BLaER1 treated with 17β-estradiol and CSF1 and Interleukin-3, amounts not matched to agents 10 nM and 100 nM (cell line): ENCODE results near the gene MZB1.
"Not testable (repeated sequence)": the region's sequence is repeated elsewhere in the genome, so short reads cannot be mapped to it uniquely, and the experiment has no call there.

ENCODE experiments used
- H3K27ac ChIP-seq, 11 experiments: shearing (Covaris generic); formaldehyde crosslinking; 2 replicates each; pipeline ENCODE4 v1.8.1; 2022
- H3K27me3 ChIP-seq, 11 experiments: shearing (Covaris generic); formaldehyde crosslinking; 2 replicates each; pipeline ENCODE4 v1.8.1; 2022
- H3K36me3 ChIP-seq, 11 experiments: shearing (Covaris generic); formaldehyde crosslinking; 2 replicates each; pipeline ENCODE4 v1.8.1; 2022
- H3K4me1 ChIP-seq, 10 experiments: shearing (Covaris generic); formaldehyde crosslinking; 2 replicates each; pipeline ENCODE4 v1.8.1; 2022
- H3K4me2 ChIP-seq, 11 experiments: shearing (Covaris generic); formaldehyde crosslinking; 2 replicates each; pipeline ENCODE4 v1.8.1; 2022
- H3K4me3 ChIP-seq, 10 experiments: shearing (Covaris generic); formaldehyde crosslinking; 2 replicates each; pipeline ENCODE4 v1.8.1; 2022
- H3K9ac ChIP-seq, 11 experiments: shearing (Covaris generic); formaldehyde crosslinking; 2 replicates each; pipeline ENCODE4 v1.8.1; 2022
- H3K9me3 ChIP-seq, 11 experiments: shearing (Covaris generic); formaldehyde crosslinking; replicated peaks in 1 of 11; 2 replicates each; pipeline ENCODE4 v1.8.1; 2022
- H4K20me1 ChIP-seq, 11 experiments: shearing (Covaris generic); formaldehyde crosslinking; 2 replicates each; pipeline ENCODE4 v1.8.1; 2022
- Cebpa-rat ChIP-seq, 11 experiments: shearing (Covaris generic); IDR thresholded peaks; 2 replicates each; pipeline ENCODE4 v1.8.1; 2022

Gene MZB1

GRCh38 chr5:139414581-139415130 is 24.9 kb upstream of the MZB1 start:
- H3K36me3 ChIP-seq: peaks cover 0 to 35% (median 11%) of the 10 kb centered on the region in 11 experiments; a peak in 12 of 22 replicates
- no peak overlapping the region for H3K4me3 ChIP-seq
- H4K20me1 ChIP-seq: no peaks in the 10 kb centered on the region
- H3K9me3 ChIP-seq: no peaks in the 10 kb centered on the region; a peak in 1 of 22 replicates
- H3K27me3 ChIP-seq: no peaks in the 10 kb centered on the region
- H3K4me1 ChIP-seq: peaks cover 53 to 76% (median 61%) of the 10 kb centered on the region in 10 experiments
- no peak for TF ChIP-seq Cebpa-rat (IDR thresholded peaks at IDR 0.05)
- H3K4me2 ChIP-seq: peak overlapping the region in 10 of 11 experiments; percentile 35 to 86 (median 72); a peak in 20 of 22 replicates
- peak overlapping the region in 4 of 11 experiments; percentile 2 to 37 (median 26); a peak in 2 of 22 replicates for H3K9ac ChIP-seq
- peak overlapping the region in 7 of 11 experiments; percentile 5 to 62 (median 36); a peak in 10 of 22 replicates for H3K27ac ChIP-seq

GRCh38 chr5:139413963-139414362 is 24.2 kb upstream of the MZB1 start:
- Histone ChIP-seq H4K20me1 (no peaks in the 10 kb centered on the region), H3K27ac (peak overlapping the region in 2 of 11 experiments; percentile 36 to 52; a peak in 3 of 22 replicates), H3K36me3 (peaks cover 0 to 30% (median 8%) of the 10 kb centered on the region in 11 experiments; a peak in 11 of 22 replicates), H3K9me3 (no peaks in the 10 kb centered on the region; a peak in 1 of 22 replicates), H3K4me1 (peaks cover 46 to 75% (median 54%) of the 10 kb centered on the region in 10 experiments), H3K27me3 (no peaks in the 10 kb centered on the region), H3K4me2 (peak overlapping the region in 8 of 11 experiments; percentile 66 to 86 (median 76); a peak in 11 of 22 replicates), H3K9ac (no peak overlapping the region), H3K4me3 (no peak overlapping the region)
- no peak for TF ChIP-seq Cebpa-rat (IDR thresholded peaks at IDR 0.05)

GRCh38 chr5:139413153-139413552 is 23.4 kb upstream of the MZB1 start:
- H3K9ac ChIP-seq: no peak overlapping the region
- H3K36me3 ChIP-seq: peaks cover 0 to 22% (median 8%) of the 10 kb centered on the region in 11 experiments; a peak in 11 of 22 replicates
- peaks cover 37 to 75% (median 51%) of the 10 kb centered on the region in 10 experiments for H3K4me1 ChIP-seq
- no peak for TF ChIP-seq Cebpa-rat (IDR thresholded peaks at IDR 0.05)
- H3K27me3 ChIP-seq: no peaks in the 10 kb centered on the region
- no peak overlapping the region; a peak in 1 of 22 replicates for H3K4me2 ChIP-seq
- no peaks in the 10 kb centered on the region for H4K20me1 ChIP-seq
- H3K4me3 ChIP-seq: no peak overlapping the region
- H3K9me3 ChIP-seq: no peaks in the 10 kb centered on the region; a peak in 1 of 22 replicates
- no peak overlapping the region for H3K27ac ChIP-seq

- H3K27me3 ChIP-seq: no peaks in the 10 kb centered on the region
- no peak for TF ChIP-seq Cebpa-rat (IDR thresholded peaks at IDR 0.05)
- H3K9me3 ChIP-seq: no peaks in the 10 kb centered on the region
- peaks cover 0 to 19% (median 7%) of the 10 kb centered on the region in 11 experiments; a peak in 6 of 22 replicates for H3K36me3 ChIP-seq
- H3K4me2 ChIP-seq: no peak overlapping the region
- H4K20me1 ChIP-seq: no peaks in the 10 kb centered on the region
- peaks cover 23 to 74% (median 42%) of the 10 kb centered on the region in 10 experiments for H3K4me1 ChIP-seq
- no peak overlapping the region for H3K27ac ChIP-seq
- no peak overlapping the region for H3K9ac ChIP-seq
- H3K4me3 ChIP-seq: no peak overlapping the region
Measured at GRCh38 chr5:139410993-139411828, 21.5 kb upstream of the MZB1 start.

- peaks cover 0 to 19% (median 7%) of the 10 kb centered on the region in 11 experiments; a peak in 6 of 22 replicates for H3K36me3 ChIP-seq
- no peaks in the 10 kb centered on the region for H3K9me3 ChIP-seq
- H3K4me3 ChIP-seq: no peak overlapping the region
- H3K4me1 ChIP-seq: peaks cover 15 to 74% (median 33%) of the 10 kb centered on the region in 10 experiments
- no peak overlapping the region for H3K9ac ChIP-seq
- H3K27ac ChIP-seq: no peak overlapping the region
- H4K20me1 ChIP-seq: no peaks in the 10 kb centered on the region
- no peaks in the 10 kb centered on the region for H3K27me3 ChIP-seq
- no peak for TF ChIP-seq Cebpa-rat (IDR thresholded peaks at IDR 0.05)
- no peak overlapping the region for H3K4me2 ChIP-seq
Measured at GRCh38 chr5:139410121-139410992, 20.6 kb upstream of the MZB1 start.

- H3K4me3 ChIP-seq, H3K27me3 ChIP-seq, H3K9me3 ChIP-seq, H3K9ac ChIP-seq, H4K20me1 ChIP-seq, H3K27ac ChIP-seq: not testable (repeated sequence)
- 0 out of 22 replicates have a peak overlapping the region, but pooled peaks of 1 of the 11 experiments have one; percentile 30 for H3K4me2 ChIP-seq
- peaks cover 0 to 19% (median 7%) of the 10 kb centered on the region in 11 experiments; a peak in 6 of 22 replicates for H3K36me3 ChIP-seq
- H3K4me1 ChIP-seq: peaks cover 12 to 74% (median 31%) of the 10 kb centered on the region in 10 experiments
Measured at GRCh38 chr5:139409116-139409515, 19.4 kb upstream of the MZB1 start.

- H3K36me3 ChIP-seq: peaks cover 0 to 10% (median 2%) of the 10 kb centered on the region in 11 experiments; a peak in 5 of 22 replicates
- H3K4me2 ChIP-seq: peak overlapping the region in 8 of 11 experiments; percentile 17 to 55 (median 44); a peak in 14 of 22 replicates
- H3K9ac ChIP-seq: no peak overlapping the region
- H3K9me3 ChIP-seq: no peaks in the 10 kb centered on the region
- no peaks in the 10 kb centered on the region for H3K27me3 ChIP-seq
- H3K4me3 ChIP-seq: no peak overlapping the region
- no peak for TF ChIP-seq Cebpa-rat (IDR thresholded peaks at IDR 0.05)
- H3K4me1 ChIP-seq: peaks cover 16 to 74% (median 31%) of the 10 kb centered on the region in 10 experiments
- no peak overlapping the region for H3K27ac ChIP-seq
- no peaks in the 10 kb centered on the region for H4K20me1 ChIP-seq
Measured at GRCh38 chr5:139408191-139408590, 18.5 kb upstream of the MZB1 start.

GRCh38 chr5:139407517-139407916 is 17.8 kb upstream of the MZB1 start:
- H3K36me3 ChIP-seq: peaks cover 0 to 4% (median 0%) of the 10 kb centered on the region in 11 experiments; a peak in 3 of 22 replicates
- no peaks in the 10 kb centered on the region for H3K9me3 ChIP-seq
- no peaks in the 10 kb centered on the region for H4K20me1 ChIP-seq
- no peak overlapping the region for H3K27ac ChIP-seq
- H3K4me2 ChIP-seq: peak overlapping the region in 9 of 11 experiments; percentile 17 to 55 (median 44); a peak in 17 of 22 replicates
- TF ChIP-seq Cebpa-rat (IDR thresholded peaks at IDR 0.05): no peak
- no peak overlapping the region for H3K9ac ChIP-seq
- H3K4me3 ChIP-seq: no peak overlapping the region
- H3K4me1 ChIP-seq: peaks cover 22 to 81% (median 38%) of the 10 kb centered on the region in 10 experiments
- H3K27me3 ChIP-seq: no peaks in the 10 kb centered on the region
